ENCODE results near the gene MRPL33. TPM values are rescaled to one million over a fixed set of nuclear protein-coding genes. Genes with fewer than 3 reads are reported as not detected.
"Not testable (repeated sequence)": the region's sequence is repeated elsewhere in the genome, so short reads cannot be mapped to it uniquely, and the experiment has no call there.

The MRPL33 gene
- total RNA-seq, 1 donor from 2014 or later, result 3.4 TPM

DNA sequence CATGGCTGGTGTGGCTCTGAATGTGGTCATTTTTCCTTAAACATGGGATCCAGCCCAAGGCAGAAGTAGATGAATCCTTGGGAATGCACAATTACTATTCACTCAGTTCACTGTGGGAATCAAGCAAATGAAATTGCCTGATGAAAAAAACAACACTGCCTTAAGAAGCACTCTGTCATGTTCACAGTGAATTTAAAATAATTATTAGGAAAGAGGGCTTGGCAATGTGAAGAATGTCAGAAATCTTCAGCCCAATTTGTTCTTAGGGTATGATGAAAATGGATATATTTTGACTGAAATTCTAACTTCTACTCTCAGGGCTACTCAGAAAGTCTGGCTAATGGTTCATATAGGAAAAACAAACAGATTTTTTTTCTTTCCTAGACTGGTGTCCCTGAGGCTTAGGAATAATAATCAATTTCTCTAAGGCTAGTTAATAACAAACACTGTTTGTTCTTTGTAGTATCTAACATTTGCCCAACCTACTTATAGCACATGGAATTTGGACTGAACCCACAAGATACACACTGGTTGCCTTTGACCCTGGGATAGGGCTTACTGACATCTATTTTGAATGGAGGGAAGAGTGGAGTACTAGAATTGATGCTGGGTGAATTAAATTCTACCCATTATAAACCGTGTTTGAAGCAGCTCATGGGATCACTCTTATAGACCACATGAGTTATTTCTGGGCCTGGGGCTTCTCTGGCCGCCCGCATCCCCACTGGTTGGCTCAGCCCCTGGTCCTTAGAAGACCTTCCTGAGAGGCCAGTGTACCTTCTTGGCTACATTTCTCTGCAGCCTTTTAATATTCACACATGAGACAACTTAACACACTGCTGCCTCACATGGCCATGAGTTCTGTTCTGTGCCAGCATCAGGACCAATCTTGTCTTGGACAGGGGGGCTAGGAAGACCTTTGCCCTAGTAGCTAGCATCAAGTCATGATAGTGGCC lies 8.3 kb upstream of the MRPL33 start:
- no peaks in the 10 kb centered on the region for H3K9me3 ChIP-seq
- H3K4me1 ChIP-seq, result peaks cover 0 to 4% of the 10 kb centered on the region in 2 donors
- no peak overlapping the region for H3K4me3 ChIP-seq
- no peaks in the 10 kb centered on the region for H3K27me3 ChIP-seq
- TF ChIP-seq, protein P1, sequence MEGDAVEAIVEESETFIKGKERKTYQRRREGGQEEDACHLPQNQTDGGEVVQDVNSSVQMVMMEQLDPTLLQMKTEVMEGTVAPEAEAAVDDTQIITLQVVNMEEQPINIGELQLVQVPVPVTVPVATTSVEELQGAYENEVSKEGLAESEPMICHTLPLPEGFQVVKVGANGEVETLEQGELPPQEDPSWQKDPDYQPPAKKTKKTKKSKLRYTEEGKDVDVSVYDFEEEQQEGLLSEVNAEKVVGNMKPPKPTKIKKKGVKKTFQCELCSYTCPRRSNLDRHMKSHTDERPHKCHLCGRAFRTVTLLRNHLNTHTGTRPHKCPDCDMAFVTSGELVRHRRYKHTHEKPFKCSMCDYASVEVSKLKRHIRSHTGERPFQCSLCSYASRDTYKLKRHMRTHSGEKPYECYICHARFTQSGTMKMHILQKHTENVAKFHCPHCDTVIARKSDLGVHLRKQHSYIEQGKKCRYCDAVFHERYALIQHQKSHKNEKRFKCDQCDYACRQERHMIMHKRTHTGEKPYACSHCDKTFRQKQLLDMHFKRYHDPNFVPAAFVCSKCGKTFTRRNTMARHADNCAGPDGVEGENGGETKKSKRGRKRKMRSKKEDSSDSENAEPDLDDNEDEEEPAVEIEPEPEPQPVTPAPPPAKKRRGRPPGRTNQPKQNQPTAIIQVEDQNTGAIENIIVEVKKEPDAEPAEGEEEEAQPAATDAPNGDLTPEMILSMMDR (IDR thresholded peaks at IDR 0.05), result no peak
- peak overlapping the region in 1 of 2 donors; percentile 35 for H3K27ac ChIP-seq
- intact Hi-C loops (cut with DNase I), result no loop called here
- no peaks in the 10 kb centered on the region for H3K36me3 ChIP-seq
- DNase-seq (ENCODE audit: low spot score in 2 of 2), result no peak

DNA sequence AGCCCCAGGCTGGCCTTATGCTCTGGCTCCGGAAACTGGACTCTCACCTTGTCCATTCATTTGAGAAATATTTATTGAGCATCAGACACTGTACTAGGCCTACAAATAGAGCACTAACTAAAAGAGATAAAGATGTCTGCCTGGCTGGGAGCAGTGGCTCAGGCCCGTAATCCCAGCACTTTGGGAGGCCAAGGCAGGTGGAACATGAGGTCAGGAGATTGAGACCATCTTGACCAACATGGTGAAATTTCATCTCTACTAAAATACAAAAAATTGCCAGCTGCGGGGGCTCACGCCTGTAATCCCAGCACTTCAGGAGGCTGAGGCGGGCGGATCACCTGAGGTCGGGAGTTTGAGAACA lies 7.6 kb upstream of the MRPL33 start:
- TF ChIP-seq, protein P1 (IDR thresholded peaks at IDR 0.05), result no peak
- intact Hi-C loops (cut with DNase I), result no loop called here
- H3K9me3 ChIP-seq, result no peaks in the 10 kb centered on the region
- H3K36me3 ChIP-seq, result no peaks in the 10 kb centered on the region
- no peak for DNase-seq (ENCODE audit: low spot score in 2 of 2)
- H3K4me1 ChIP-seq, result peaks cover 0 to 4% of the 10 kb centered on the region in 2 donors
- H3K27me3 ChIP-seq, result no peaks in the 10 kb centered on the region
- no peak overlapping the region for H3K27ac ChIP-seq
- no peak overlapping the region for H3K4me3 ChIP-seq

DNA sequence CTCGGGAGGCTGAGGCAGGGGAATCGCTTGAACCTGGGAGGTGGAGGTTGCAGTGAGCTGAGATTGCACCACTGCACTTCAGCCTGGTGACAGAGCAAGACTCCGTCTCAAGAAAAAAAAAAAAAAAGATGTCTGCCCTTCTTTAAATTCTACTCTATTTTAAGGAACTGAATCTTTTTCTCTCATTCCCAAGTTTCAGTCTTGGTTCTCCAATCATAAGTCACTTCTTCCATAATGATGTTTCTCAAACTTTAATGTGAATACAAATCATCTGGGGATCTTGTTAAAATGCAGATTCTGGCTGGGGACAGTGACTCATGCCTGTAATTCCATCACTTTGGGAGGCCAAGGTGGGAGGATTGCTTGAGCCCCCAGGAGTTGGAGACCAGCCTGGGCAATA lies 7.0 kb upstream of the MRPL33 start:
- DNase-seq (ENCODE audit: low spot score in 2 of 2); H3K9me3 ChIP-seq; intact Hi-C loops (cut with DNase I): not testable (repeated sequence)

DNA sequence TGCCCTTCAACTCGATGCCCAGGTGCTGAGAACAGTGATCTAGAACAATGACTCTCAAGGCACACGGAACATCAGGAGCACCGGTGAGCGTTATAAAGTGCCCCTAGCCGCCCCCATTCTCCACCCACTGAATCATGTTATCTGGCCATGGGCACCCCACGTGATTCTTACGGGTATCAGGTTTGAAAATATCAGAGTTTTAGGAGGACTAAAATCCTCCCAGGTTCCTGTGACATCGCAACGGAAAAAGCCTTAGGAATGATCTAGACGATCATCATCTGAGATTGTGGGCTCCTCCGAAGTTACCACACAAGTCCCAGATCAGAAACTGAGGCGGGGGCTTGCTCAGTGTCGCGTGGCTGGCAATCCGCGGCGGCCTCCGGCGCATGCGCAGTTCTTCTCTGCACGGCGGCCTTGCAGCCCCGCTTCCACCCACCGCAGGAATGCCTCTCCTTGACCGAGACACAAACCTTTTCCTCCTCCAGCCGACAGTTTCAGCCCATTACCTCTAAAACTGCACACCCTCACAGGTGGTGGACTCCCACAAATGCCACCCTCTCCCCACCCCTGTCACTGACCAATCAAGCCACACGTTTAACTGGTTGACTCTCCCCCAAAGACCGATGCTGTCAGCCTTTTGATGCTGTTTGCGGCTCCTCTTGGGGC lies 5.8 kb upstream of the MRPL33 start:
- peak in 1 of 2 donors; percentile 78 for DNase-seq (ENCODE audit: low spot score in 2 of 2)
- Histone ChIP-seq H3K36me3 (no peaks in the 10 kb centered on the region), H3K9me3 (no peaks in the 10 kb centered on the region), H3K27ac (no peak overlapping the region), H3K4me1 (peaks cover 0 to 4% of the 10 kb centered on the region in 2 donors), H3K27me3 (no peaks in the 10 kb centered on the region), H3K4me3 (peak overlapping the region; percentile 41 to 50)
- TF ChIP-seq, protein P1 (IDR thresholded peaks at IDR 0.05), result no peak
- intact Hi-C loops (cut with DNase I), result no loop called here

More for the DNA sequence above, 7.0 kb upstream of the MRPL33 start:
- not testable (repeated sequence) for H3K36me3 ChIP-seq, H3K27ac ChIP-seq, H3K4me3 ChIP-seq, H3K27me3 ChIP-seq, H3K4me1 ChIP-seq

DNA sequence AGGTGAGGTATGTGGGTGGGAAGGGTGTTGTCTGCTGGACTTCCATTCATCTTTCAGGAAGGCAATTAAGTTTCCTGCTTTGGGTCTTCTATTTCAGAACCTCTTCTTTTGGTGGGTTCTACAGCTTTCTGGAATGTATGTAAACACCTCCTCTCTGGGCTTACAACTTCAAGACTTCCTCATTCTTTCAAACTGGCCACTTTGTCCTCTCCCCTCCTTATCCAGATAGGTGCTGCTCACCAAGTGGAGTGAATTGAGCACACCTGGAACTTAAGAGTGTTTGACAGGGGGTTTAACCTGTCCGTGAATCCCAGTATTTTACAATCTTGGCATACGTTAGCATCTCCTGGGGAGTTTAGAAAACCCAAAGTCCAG lies 5.2 kb upstream of the MRPL33 start:
- no peak overlapping the region for H3K27ac ChIP-seq
- DNase-seq (ENCODE audit: low spot score in 2 of 2), result no peak
- intact Hi-C loops (cut with DNase I), result no loop called here
- H3K9me3 ChIP-seq, result no peaks in the 10 kb centered on the region
- H3K27me3 ChIP-seq, result no peaks in the 10 kb centered on the region
- no peaks in the 10 kb centered on the region for H3K36me3 ChIP-seq
- peak overlapping the region; percentile 41 to 50 for H3K4me3 ChIP-seq
- H3K4me1 ChIP-seq, result peaks cover 0 to 7% of the 10 kb centered on the region in 2 donors
- TF ChIP-seq, protein P1 (IDR thresholded peaks at IDR 0.05), result no peak

DNA sequence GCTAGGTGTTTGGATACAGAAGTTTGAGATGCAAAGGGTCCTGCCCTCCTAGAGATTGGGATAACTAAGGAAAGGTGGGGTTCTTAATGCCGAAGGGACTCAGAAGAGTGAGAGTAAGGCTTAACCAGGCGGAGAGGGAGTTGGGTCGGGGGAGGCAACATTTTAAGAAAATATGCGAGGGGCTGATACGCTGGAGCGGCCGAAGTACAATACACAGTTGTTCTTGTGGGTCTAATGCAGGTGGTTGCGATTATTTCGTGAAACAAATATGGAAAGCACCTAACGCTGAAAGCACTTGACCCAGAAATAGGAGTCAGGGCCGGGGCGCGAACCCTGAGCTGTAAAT lies 344 bp upstream of the MRPL33 start:
- H3K4me1 ChIP-seq, result peaks cover 9 to 21% of the 10 kb centered on the region in 2 donors
- H3K27me3 ChIP-seq, result no peaks in the 10 kb centered on the region
- intact Hi-C loops (cut with DNase I), result loop anchor here (1.0 to 10.0 kb wide), 4 partner anchors 25 to 334 kb away; no protein-coding TSS in a partner anchor
- TF ChIP-seq, protein P1 (IDR thresholded peaks at IDR 0.05), result no peak
- no peaks in the 10 kb centered on the region for H3K9me3 ChIP-seq
- H3K4me3 ChIP-seq, result peak overlapping the region; percentile 80 to 92
- H3K36me3 ChIP-seq, result peaks cover 6 to 10% of the 10 kb centered on the region in 2 donors
- no peak for DNase-seq (ENCODE audit: low spot score in 2 of 2)
- H3K27ac ChIP-seq, result peak overlapping the region; percentile 90 to 96
